HG02840 (cell line): ENCODE data around the gene PPFIA1.
"Not testable (repeated sequence)": the region's sequence is repeated elsewhere in the genome, so short reads cannot be mapped to it uniquely, and the experiment has no call there.

ENCODE experiments used
- ATAC-seq: cut with Tn5 transposase; IDR thresholded peaks from one replicate; pipeline ENCODE4 v1.9.1; 2021; ENCODE audit warnings: mild to moderate bottlenecking, moderate library complexity, moderate number of reproducible peaks; ENCODE audit not compliant: unreplicated experiment, low FRiP score

The PPFIA1 gene

GRCh38 chr11:70319396-70320076 is 49.0 kb downstream of the PPFIA1 start:
- no peak for ATAC-seq

GRCh38 chr11:70322666-70323065 is 52.2 kb downstream of the PPFIA1 start:
- ATAC-seq: no peak

DNA sequence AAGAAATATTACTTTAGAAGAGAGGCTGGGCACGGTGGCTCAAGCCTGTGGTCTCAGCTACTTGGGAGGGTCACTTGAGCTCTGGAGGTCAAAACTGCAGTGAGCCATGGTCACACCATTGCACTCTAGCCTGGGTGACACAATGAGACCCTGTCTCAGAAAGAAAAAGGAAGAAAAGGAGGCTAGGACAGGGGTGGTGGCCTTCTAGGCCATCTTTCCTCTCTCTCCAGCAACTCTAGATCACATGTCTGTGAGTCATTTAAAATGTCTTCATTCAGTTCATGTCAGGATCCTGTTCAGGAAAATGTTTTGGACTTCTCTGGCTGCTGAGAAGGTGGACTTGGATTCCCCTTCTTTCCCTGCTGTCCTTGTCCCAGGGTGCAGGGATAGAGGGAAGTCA is 53.3 kb downstream of the PPFIA1 start:
- ATAC-seq: no peak

DNA sequence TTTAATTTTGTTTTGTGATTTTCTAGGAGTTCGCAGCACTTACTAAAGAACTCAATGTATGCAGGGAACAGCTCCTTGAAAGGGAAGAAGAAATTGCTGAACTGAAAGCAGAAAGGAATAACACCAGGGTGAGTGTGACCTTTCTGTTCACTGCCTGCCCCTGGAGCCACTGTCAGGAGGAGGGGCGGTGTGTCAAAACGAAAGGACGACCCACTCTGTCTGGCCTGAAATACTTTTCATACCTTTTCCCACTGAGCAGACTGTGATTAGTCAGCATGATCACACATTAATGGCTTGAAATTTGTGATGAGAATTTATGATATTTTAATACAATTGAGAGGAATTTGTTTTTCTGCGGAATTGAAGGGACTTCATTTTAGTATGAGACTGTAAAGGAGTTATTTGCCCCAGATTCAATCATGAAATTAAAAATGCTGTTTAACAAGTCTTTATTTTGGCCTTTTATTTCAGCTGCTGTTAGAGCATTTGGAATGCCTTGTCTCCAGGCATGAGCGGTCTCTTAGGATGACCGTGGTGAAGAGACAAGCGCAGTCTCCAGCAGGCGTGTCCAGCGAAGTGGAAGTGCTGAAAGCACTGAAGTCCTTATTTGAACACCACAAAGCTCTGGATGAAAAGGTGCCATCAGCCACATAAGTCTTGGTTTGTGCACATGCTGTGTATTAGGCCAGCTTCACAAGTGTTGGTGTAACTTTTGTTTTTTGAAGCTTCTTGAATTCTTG is 54.1 kb downstream of the PPFIA1 start:
- no peak for ATAC-seq

- no peak for ATAC-seq
These were observed 55.3 kb downstream of the PPFIA1 start for GRCh38 chr11:70325824-70326223.

- ATAC-seq: no peak
These were observed 55.9 kb downstream of the PPFIA1 start for GRCh38 chr11:70326365-70326811.

- no peak for ATAC-seq
These were observed 56.3 kb downstream of the PPFIA1 start for GRCh38 chr11:70326833-70327232.

GRCh38 chr11:70327717-70328116 is 57.2 kb downstream of the PPFIA1 start:
- no peak for ATAC-seq

DNA sequence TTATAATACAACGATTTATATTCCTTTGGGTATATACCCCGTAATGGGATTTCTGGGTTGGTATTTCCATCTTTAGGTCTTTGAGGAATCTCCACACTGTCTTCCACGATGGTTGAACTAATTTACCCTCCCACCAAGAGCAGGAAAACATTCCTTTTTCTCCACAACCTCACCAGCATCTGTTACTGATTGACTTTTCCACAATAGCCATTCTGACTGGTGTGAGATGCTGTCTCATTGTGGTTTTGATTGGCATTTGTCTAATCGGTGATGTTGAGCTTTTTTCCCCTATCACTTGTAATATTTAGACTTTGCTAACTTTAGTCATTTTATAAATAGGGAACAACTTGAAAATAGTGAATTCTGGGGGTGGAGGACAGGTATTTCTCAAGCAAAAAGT is 58.1 kb downstream of the PPFIA1 start:
- ATAC-seq: no peak

GRCh38 chr11:70331320-70331843 is 60.9 kb downstream of the PPFIA1 start:
- not testable (repeated sequence) for ATAC-seq

- no peak for ATAC-seq
These were observed 61.4 kb downstream of the PPFIA1 start for GRCh38 chr11:70331901-70332300.

- no peak for ATAC-seq
These were observed 62.1 kb downstream of the PPFIA1 start for GRCh38 chr11:70332567-70332966.

- no peak for ATAC-seq
These were observed 62.8 kb downstream of the PPFIA1 start for GRCh38 chr11:70333261-70333660.

- ATAC-seq: no peak
These were observed 64.0 kb downstream of the PPFIA1 start for GRCh38 chr11:70334351-70334995.

DNA sequence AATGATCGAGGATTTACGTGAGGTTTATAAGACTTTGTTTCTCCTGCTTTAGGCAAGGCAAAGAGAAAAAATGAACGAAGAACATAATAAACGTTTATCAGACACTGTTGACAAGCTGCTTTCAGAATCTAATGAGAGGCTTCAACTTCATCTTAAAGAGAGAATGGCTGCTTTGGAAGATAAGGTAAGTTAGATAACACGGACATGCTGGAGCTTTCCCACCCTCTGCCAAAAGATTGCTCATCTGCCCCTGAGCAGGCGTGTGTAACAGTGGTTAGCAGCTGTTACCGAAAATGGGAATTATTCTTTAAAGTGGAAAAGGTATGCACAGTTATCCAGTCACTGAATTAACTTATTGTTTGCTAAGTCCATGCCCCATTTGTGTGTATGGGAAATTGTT is 65.0 kb downstream of the PPFIA1 start:
- no peak for ATAC-seq

DNA sequence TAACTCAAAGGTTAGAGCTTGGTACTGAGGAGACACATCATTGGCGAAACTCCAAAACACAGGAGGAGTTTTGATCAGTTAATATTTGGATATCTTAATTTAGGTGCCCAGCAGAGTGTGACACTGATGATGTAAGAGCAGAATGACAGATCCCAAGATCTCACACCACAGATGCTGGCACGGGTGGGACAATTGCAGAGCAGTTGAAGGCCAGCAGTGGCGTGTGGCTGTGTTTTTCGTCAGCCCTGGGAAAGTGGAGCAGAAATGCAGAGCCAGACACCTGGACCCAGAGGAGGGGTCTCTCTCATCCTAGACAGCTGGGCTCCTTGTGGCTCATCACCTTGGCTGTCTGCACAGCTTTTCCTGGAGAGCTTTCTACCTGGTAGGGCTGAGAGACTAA is 68.1 kb downstream of the PPFIA1 start:
- ATAC-seq: no peak

DNA sequence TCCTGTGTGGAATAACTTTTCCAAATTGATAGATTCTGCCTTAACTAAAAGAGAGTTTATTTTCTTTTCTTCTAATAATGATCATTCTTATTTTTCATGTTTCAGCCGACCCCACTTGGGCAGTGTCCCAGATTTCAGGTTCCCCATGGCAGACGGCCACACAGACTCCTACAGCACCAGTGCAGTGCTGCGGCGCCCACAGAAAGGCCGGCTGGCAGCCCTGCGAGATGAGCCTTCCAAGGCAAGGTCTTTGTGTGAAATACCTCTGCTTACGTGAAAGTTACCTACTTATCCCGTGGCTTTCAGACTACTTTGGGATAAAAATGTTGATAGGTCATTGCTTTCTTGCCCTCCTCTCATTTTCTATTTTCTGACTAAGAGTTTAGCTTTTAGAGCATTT is 68.6 kb downstream of the PPFIA1 start:
- no peak for ATAC-seq

- no peak for ATAC-seq
These were observed 71.5 kb downstream of the PPFIA1 start for GRCh38 chr11:70341881-70342429.

DNA sequence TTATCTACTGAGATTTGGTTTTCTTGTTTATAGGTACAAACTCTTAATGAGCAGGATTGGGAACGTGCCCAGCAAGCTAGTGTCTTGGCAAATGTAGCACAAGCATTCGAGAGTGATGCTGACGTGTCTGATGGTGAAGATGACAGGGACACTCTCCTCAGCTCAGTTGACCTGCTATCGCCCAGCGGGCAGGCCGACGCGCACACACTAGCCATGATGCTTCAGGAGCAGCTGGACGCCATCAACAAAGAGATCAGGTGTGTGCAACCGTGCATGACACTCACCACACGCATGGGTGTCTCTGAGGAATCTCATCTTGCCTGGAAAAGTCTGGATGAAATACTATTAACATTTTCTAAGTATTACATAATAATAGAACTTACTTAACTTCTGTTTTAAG is 73.1 kb downstream of the PPFIA1 start:
- ATAC-seq: no peak

DNA sequence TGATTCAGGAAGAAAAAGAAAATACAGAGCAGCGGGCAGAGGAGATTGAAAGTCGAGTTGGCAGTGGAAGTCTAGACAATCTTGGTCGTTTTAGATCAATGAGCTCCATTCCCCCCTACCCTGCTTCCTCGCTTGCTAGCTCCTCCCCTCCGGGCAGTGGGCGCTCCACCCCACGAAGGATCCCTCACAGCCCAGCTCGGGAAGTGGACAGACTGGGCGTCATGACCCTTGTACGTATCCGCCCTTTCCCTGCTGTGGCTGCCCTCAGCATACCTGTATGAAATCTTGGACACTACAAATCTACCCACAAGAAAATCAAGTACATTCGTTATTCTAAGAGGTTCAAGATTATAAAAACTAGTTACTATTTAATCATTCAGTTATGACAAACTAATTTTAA is 77.7 kb downstream of the PPFIA1 start:
- ATAC-seq: no peak

DNA sequence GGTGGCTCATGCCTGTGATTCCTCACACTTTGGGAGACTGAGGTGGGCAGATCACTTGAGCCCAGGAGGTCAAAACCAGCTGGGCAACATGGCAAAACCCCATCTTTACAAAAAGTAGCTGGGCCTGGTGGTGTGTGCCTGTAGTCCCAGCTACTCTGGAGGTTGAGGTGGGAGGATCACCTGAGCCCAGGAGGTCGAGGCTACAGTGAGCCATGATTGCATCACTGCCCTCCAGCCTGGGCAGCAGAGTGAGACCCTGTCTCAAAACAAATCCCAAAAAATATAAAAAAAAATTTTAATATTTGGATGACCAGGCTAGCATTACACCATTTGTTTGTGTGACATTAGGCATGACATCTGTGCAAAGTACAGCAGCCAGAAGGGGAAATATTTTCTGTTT is 78.1 kb downstream of the PPFIA1 start:
- ATAC-seq: no peak
